Lung (tissue), 12 donors: ENCODE data around the gene GABARAP. TPM values are rescaled to one million over a fixed set of nuclear protein-coding genes. Genes with fewer than 3 reads are reported as not detected.

ENCODE experiments used
- ATAC-seq: fragments of 200-7000 bp; cut with Tn5 transposase; one replicate; pipeline ENCODE4 v1.9.1; 2020; ENCODE audit warnings: moderate number of reproducible peaks; ENCODE audit not compliant: insufficient read depth, low FRiP score
- DNase-seq, 3 donors: peaks; one replicate each; pipeline ENCODE4 v3.0.0-alpha.2; 2013 to 2017
- H3K27ac ChIP-seq, 2 donors: one replicate each; pipeline ENCODE4 v1.5.1; 2013; ENCODE audit warnings: mild to moderate bottlenecking in 2 of 2, moderate library complexity in 2 of 2, control low read depth in 1 of 2, inconsistent platforms in 1 of 2, low read depth in 1 of 2, low read length in 1 of 2
- H3K27me3 ChIP-seq, 3 donors: one replicate each; pipeline ENCODE4 v1.5.1; 2013; ENCODE audit warnings: low read length in 2 of 3; ENCODE audit not compliant: control insufficient read depth in 3 of 3, insufficient read depth in 3 of 3
- H3K36me3 ChIP-seq, 4 donors: one replicate each; pipeline ENCODE4 v1.5.1; 2013; ENCODE audit warnings: low read length in 4 of 4, mild to moderate bottlenecking in 1 of 4, moderate library complexity in 1 of 4; ENCODE audit not compliant: control insufficient read depth in 4 of 4, insufficient read depth in 4 of 4
- H3K4me1 ChIP-seq, 5 donors: one replicate each; pipeline ENCODE4 v1.5.1; 2013; ENCODE audit warnings: low read length in 5 of 5, mild to moderate bottlenecking in 2 of 5, moderate library complexity in 1 of 5; ENCODE audit not compliant: control insufficient read depth in 5 of 5, insufficient read depth in 5 of 5
- H3K4me3 ChIP-seq: one replicate; pipeline ENCODE4 v1.5.1; 2013; ENCODE audit warnings: mild to moderate bottlenecking, control low read depth, moderate library complexity
- H3K9ac ChIP-seq, 2 donors: one replicate each; pipeline ENCODE4 v1.5.1; 2013; ENCODE audit warnings: low read length in 2 of 2, control low read depth in 1 of 2; ENCODE audit not compliant: insufficient read depth in 1 of 2
- H3K9me3 ChIP-seq, 4 donors: one replicate each; pipeline ENCODE4 v1.5.1; 2013; ENCODE audit warnings: low read length in 3 of 4, mild to moderate bottlenecking in 1 of 4, moderate library complexity in 1 of 4; ENCODE audit not compliant: control insufficient read depth in 4 of 4, insufficient read depth in 3 of 4
- CTCF ChIP-seq: IDR thresholded peaks from 2 replicates; pipeline ENCODE4 v1.5.1; 2012; ENCODE audit warnings: mild to moderate bottlenecking; ENCODE audit errors: control extremely low read depth, extremely low read depth
- WGBS, 2 donors: extraction: QIAGEN DNeasy Blood & Tissue Kit; methylation state at CpG; one replicate each; pipeline ENCODE4 v1.1.7; 2013; 5-methylcytosine and 5-hydroxymethylcytosine counted together
- polyA plus RNA-seq, 2 donors: library from polyadenylated mRNA; stranded (reverse); fragments of 200-250 nt; gene quantifications; one replicate each; pipeline ENCODE4 v1.2.1, GENCODE V29; 2013
- total RNA-seq, 2 donors: library from RNA; depleted of rRNA in 1 of 2; stranded (reverse); fragments of >200 nt in 1 of 2; gene quantifications; one replicate each; pipeline ENCODE4 v1.2.1, GENCODE V29; 2014 to 2021
- donor health status: control.
- donor health status: control.
- donor health status: Bipolar disorder and iron deficiency.
- donor health status: healthy.
- donor health status: DM: yes; HTN: yes; CAD: no.

The GABARAP gene
- total and polyA plus RNA-seq, 4 donors, result 315 to 1,149 (median 685) TPM

GRCh38 chr17:7232114-7232513, 10.1 kb downstream of the GABARAP start:
- H3K4me1 ChIP-seq, result peaks cover 3 to 25% (median 4%) of the 10 kb centered on the region in 5 donors

GRCh38 chr17:7229504-7229903, 12.7 kb downstream of the GABARAP start:
- no peak for TF ChIP-seq CTCF
- 96% methylated on average over 19 of the region's 19 CpGs for WGBS, 2 donors
- H3K4me1 ChIP-seq, result peaks cover 0 to 13% (median 4%) of the 10 kb centered on the region in 5 donors
- H3K36me3 ChIP-seq, result peaks cover 0 to 51% (median 33%) of the 10 kb centered on the region in 4 donors
- no peak overlapping the region for H3K4me3 ChIP-seq
- H3K27ac ChIP-seq, result no peak overlapping the region
- H3K9ac ChIP-seq, result no peak overlapping the region
- H3K9me3 ChIP-seq, result no peaks in the 10 kb centered on the region
- no peaks in the 10 kb centered on the region for H3K27me3 ChIP-seq
- no peak for DNase-seq
- no peak for ATAC-seq

More at GRCh38 chr17:7232114-7232513, 10.1 kb downstream of the GABARAP start:
- H3K36me3 ChIP-seq, result peaks cover 0 to 43% (median 38%) of the 10 kb centered on the region in 4 donors
- no peak for DNase-seq
- ATAC-seq, result no peak
- H3K4me3 ChIP-seq, result no peak overlapping the region
- no peaks in the 10 kb centered on the region for H3K27me3 ChIP-seq
- no peak overlapping the region for H3K9ac ChIP-seq
- 80 to 90% methylated on average over 5 of the region's 5 CpGs for WGBS, 2 donors
- no peak for TF ChIP-seq CTCF
- no peaks in the 10 kb centered on the region for H3K9me3 ChIP-seq
- no peak overlapping the region for H3K27ac ChIP-seq

GRCh38 chr17:7228920-7229319, 13.3 kb downstream of the GABARAP start:
- Histone ChIP-seq H3K9ac (no peak overlapping the region), H3K9me3 (no peaks in the 10 kb centered on the region), H3K27me3 (no peaks in the 10 kb centered on the region), H3K36me3 (peaks cover 0 to 57% (median 33%) of the 10 kb centered on the region in 4 donors), H3K4me1 (peaks cover 0 to 13% (median 4%) of the 10 kb centered on the region in 5 donors), H3K4me3 (no peak overlapping the region), H3K27ac (no peak overlapping the region)
- 92 to 97% methylated on average over 14 of the region's 14 CpGs for WGBS, 2 donors
- ATAC-seq (no peak), DNase-seq (no peak)
- no peak for TF ChIP-seq CTCF
